WTC11 (cell line): ENCODE measurements around the gene ADRB2. TPM values are rescaled to one million over a fixed set of nuclear protein-coding genes. Genes with fewer than 3 reads are reported as not detected.

Experiments
- ATAC-seq: fragments of 200-7000 bp; cut with Tn5 transposase; 2 replicates; pipeline ENCODE4 v1.10.0; 2021; ENCODE audit warnings: mild to moderate bottlenecking, moderate library complexity
- CTCF ChIA-PET: fragments of 300-600 bp; sonication (Branson Sonifier 250); formaldehyde crosslinking; loops from one replicate; lab custom pipeline; 2021; ENCODE audit warnings: antibody characterized with exemption; lab: Charles Lee
- POLR2A ChIA-PET: fragments of 350-600 bp; sonication (Branson Sonifier 250); formaldehyde crosslinking; loops from one replicate; lab custom pipeline; 2021; ENCODE audit warnings: antibody characterized with exemption; lab: Charles Lee
- DNase-seq: peaks from one replicate; pipeline ENCODE4 v3.0.0; 2021; ENCODE audit warnings: low spot score
- H3K27ac Mint-ChIP-seq: 2 replicates; pipeline ENCODE4 v1.8.0; 2021; ENCODE audit warnings: mixed read lengths
- H3K27me3 Mint-ChIP-seq: 2 replicates; pipeline ENCODE4 v1.8.0; 2021; ENCODE audit warnings: low read depth, mild to moderate bottlenecking, moderate library complexity, mixed read lengths
- H3K36me3 Mint-ChIP-seq: 2 replicates; pipeline ENCODE4 v1.8.0; 2021; ENCODE audit warnings: mixed read lengths
- H3K4me1 Mint-ChIP-seq: 2 replicates; pipeline ENCODE4 v1.8.0; 2022; ENCODE audit warnings: mixed read lengths
- H3K4me3 Mint-ChIP-seq: 2 replicates; pipeline ENCODE4 v1.8.0; 2021; ENCODE audit warnings: mild to moderate bottlenecking, moderate library complexity, mixed read lengths
- H3K9me3 Mint-ChIP-seq: 2 replicates; pipeline ENCODE4 v1.8.0; 2021; ENCODE audit warnings: mixed read lengths
- AR ChIP-seq: fragments of 250-450 bp; sonication (Bioruptor Pico); IDR thresholded peaks from 2 replicates; pipeline ENCODE4 v1.9.0; 2021; ENCODE audit warnings: mild to moderate bottlenecking
- CDX4 ChIP-seq: fragments of 250-450 bp; sonication (Bioruptor Pico); IDR thresholded peaks from 2 replicates; pipeline ENCODE4 v1.9.0; 2021; ENCODE audit warnings: moderate library complexity, mild to moderate bottlenecking, inconsistent platforms, borderline replicate concordance
- CTCF ChIP-seq: fragments of 200-600 bp; IDR thresholded peaks from 2 replicates; pipeline ENCODE4 v1.8.0; 2022; ENCODE audit warnings: antibody characterized with exemption
- E2F5 ChIP-seq: sonication (generic); formaldehyde crosslinking; IDR thresholded peaks from 2 replicates; pipeline ENCODE4 v1.8.1; 2022; ENCODE audit warnings: mild to moderate bottlenecking, moderate library complexity, missing genetic modification reagents
- EMX1 ChIP-seq: fragments of 250-450 bp; sonication (Bioruptor Pico); IDR thresholded peaks from 2 replicates; pipeline ENCODE4 v1.8.0; 2021; ENCODE audit warnings: mild to moderate bottlenecking
- GABPB1 ChIP-seq: sonication (generic); formaldehyde crosslinking; IDR thresholded peaks from 2 replicates; pipeline ENCODE4 v1.8.1; 2023; ENCODE audit warnings: mild to moderate bottlenecking, missing genetic modification reagents
- NR1H2 ChIP-seq: sonication (generic); formaldehyde crosslinking; IDR thresholded peaks from 2 replicates; pipeline ENCODE4 v1.9.0; 2021; ENCODE audit warnings: mild to moderate bottlenecking, moderate library complexity, missing genetic modification reagents
- RORB ChIP-seq: fragments of 250-450 bp; sonication (Bioruptor Pico); IDR thresholded peaks from 2 replicates; pipeline ENCODE4 v1.9.0; 2021; ENCODE audit warnings: mild to moderate bottlenecking
- SMAD3 ChIP-seq: sonication (generic); formaldehyde crosslinking; IDR thresholded peaks from 2 replicates; pipeline ENCODE4 v1.8.0; 2022; ENCODE audit warnings: missing genetic modification reagents, mild to moderate bottlenecking, borderline replicate concordance
- TCF7 ChIP-seq: sonication (generic); formaldehyde crosslinking; IDR thresholded peaks from 2 replicates; pipeline ENCODE4 v1.8.0; 2022; ENCODE audit warnings: mild to moderate bottlenecking, low read depth, missing genetic modification reagents, moderate library complexity
- ZNF138 ChIP-seq: sonication (generic); formaldehyde crosslinking; conservative IDR thresholded peaks from 2 replicates; pipeline ENCODE4 v1.8.1; 2022; ENCODE audit warnings: mild to moderate bottlenecking, moderate library complexity, missing genetic modification reagents
- ZNF532 ChIP-seq: fragments of 250-450 bp; sonication (Bioruptor Pico); IDR thresholded peaks from 2 replicates; pipeline ENCODE4 v1.9.0; 2021; ENCODE audit warnings: mild to moderate bottlenecking, borderline replicate concordance
- total RNA-seq: library from RNA; stranded (reverse); gene quantifications from 3 replicates; pipeline ENCODE4 v1.2.3, GENCODE V29; 2021

ADRB2 gene
- total RNA-seq, 1 experiment from 2014 or later: 1.2 TPM

- no peak for ATAC-seq
- H3K9me3 Mint-ChIP-seq: no peaks in the 10 kb centered on the region
- no peaks in the 10 kb centered on the region for H3K27me3 Mint-ChIP-seq
- TF ChIP-seq ZNF138 (CRISPR knock-in tag) (no peak), AR (CRISPR knock-in tag) (no peak), RORB (no peak), NR1H2 (CRISPR knock-in tag) (no peak), SMAD3 (CRISPR knock-in tag) (no peak), GABPB1 (CRISPR knock-in tag) (no peak)
- H3K4me1 Mint-ChIP-seq: no peaks in the 10 kb centered on the region
- no peak for DNase-seq
- H3K4me3 Mint-ChIP-seq: no peak overlapping the region
- no peak overlapping the region for H3K27ac Mint-ChIP-seq
- H3K36me3 Mint-ChIP-seq: no peaks in the 10 kb centered on the region
- POLR2A ChIA-PET: no interaction called here
- CTCF ChIA-PET: no interaction called here
Observed at GRCh38 chr5:148798786-148799185, 27.6 kb upstream of the ADRB2 start.

- ChIA-PET CTCF (no interaction called here), POLR2A (no interaction called here)
- Mint-ChIP-seq H3K9me3 (no peaks in the 10 kb centered on the region), H3K27me3 (no peaks in the 10 kb centered on the region), H3K4me3 (no peak overlapping the region), H3K27ac (no peak overlapping the region), H3K36me3 (no peaks in the 10 kb centered on the region), H3K4me1 (no peaks in the 10 kb centered on the region)
- no peak for TF ChIP-seq TCF7 (CRISPR knock-in tag)
- TF ChIP-seq E2F5 (CRISPR knock-in tag): no peak
- no peak for TF ChIP-seq CDX4 (CRISPR knock-in tag)
- TF ChIP-seq EMX1: no peak
- no peak for TF ChIP-seq CTCF
- no peak for TF ChIP-seq ZNF532
- ATAC-seq (no peak), DNase-seq (no peak)
Observed at GRCh38 chr5:148799737-148800527, 26.5 kb upstream of the ADRB2 start.
